Esophagus squamous epithelium (tissue), 4 donors: Measurements from ENCODE around the gene CASKIN1.

Experiments used
- POLR2A ChIP-seq, 4 donors: fragments of 450-650 bp; IDR thresholded peaks; one replicate each; pipeline ENCODE4 v1.6.1; 2017; ENCODE audit warnings: antibody characterized with exemption in 4 of 4, mild to moderate bottlenecking in 4 of 4, moderate library complexity in 3 of 4
- TF ChIP-seq, protein P1 (sequence below), 6 experiments: fragments of 450-650 bp in 4 of 6; fragments of 200-600 bp in 2 of 6; sonication (generic) in 2 of 6; IDR thresholded peaks; one replicate each; pipeline ENCODE4 v1.5.1; 2016 to 2019; ENCODE audit warnings: antibody characterized with exemption in 6 of 6, mild to moderate bottlenecking in 4 of 6, moderate library complexity in 4 of 6

DNA sequence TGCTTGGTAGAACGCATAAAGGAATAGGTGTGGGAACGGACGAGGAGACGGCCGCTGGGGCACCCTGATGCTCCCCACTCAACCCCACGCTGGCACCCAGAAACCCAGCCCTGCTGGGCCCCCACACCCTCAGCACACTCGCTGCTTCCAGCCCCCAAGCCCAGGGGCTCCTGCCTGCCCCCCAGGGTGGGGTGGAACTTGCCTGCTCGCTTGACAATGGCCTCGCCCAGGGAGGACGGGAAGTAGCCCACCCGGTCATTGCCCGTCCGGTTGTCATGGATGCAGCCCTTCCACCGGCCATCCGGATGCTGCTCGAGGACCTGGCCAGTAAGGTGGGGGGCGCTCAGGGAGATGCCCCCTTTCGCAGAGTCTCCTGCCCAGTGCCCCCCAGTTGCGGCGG, 9.9 kb downstream of the CASKIN1 start:
- TF ChIP-seq, protein P1, sequence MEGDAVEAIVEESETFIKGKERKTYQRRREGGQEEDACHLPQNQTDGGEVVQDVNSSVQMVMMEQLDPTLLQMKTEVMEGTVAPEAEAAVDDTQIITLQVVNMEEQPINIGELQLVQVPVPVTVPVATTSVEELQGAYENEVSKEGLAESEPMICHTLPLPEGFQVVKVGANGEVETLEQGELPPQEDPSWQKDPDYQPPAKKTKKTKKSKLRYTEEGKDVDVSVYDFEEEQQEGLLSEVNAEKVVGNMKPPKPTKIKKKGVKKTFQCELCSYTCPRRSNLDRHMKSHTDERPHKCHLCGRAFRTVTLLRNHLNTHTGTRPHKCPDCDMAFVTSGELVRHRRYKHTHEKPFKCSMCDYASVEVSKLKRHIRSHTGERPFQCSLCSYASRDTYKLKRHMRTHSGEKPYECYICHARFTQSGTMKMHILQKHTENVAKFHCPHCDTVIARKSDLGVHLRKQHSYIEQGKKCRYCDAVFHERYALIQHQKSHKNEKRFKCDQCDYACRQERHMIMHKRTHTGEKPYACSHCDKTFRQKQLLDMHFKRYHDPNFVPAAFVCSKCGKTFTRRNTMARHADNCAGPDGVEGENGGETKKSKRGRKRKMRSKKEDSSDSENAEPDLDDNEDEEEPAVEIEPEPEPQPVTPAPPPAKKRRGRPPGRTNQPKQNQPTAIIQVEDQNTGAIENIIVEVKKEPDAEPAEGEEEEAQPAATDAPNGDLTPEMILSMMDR (IDR thresholded peaks at IDR 0.05): no peak
- no peak for TF ChIP-seq POLR2A (IDR thresholded peaks at IDR 0.05)
